Endothelial cell of umbilical vein (primary cell): ENCODE data around the gene SPACDR. TPM values are rescaled to one million over a fixed set of nuclear protein-coding genes. Genes with fewer than 3 reads are reported as not detected.

Experiments
- BruUV-seq: library from RNA; stranded (reverse); fragments of 400-500 nt; replicated peaks from 2 replicates; lab custom pipeline; 2021; lab: Mats Ljungman, UMichigan
- CTCF ChIA-PET: fragments of 300-600, 350-600 bp; sonication (Branson Sonifier 250); formaldehyde crosslinking; loops from one replicate; lab custom pipeline; 2021; ENCODE audit warnings: antibody characterized with exemption, inconsistent platforms; lab: Charles Lee
- POLR2A ChIA-PET: fragments of 300-600, 350-600 bp; sonication (Branson Sonifier 250); formaldehyde crosslinking; loops from one replicate; lab custom pipeline; 2021; ENCODE audit warnings: antibody characterized with exemption, inconsistent platforms; lab: Charles Lee
- DNase-seq: peaks from one replicate; pipeline ENCODE4 v3.0.0-alpha.2; 2011; ENCODE audit warnings: low read depth, low spot score
- FAIRE-seq: peaks from 2 replicates; lab custom pipeline; 2011; peaks lifted over from hg19 to GRCh38; lab: Jason Lieb, UNC
- H2AFZ ChIP-seq: 2 replicates; pipeline ENCODE4 v1.6.0; 2012; ENCODE audit warnings: low read depth, low read length, control low read depth, inconsistent platforms
- H3K27ac ChIP-seq: 2 replicates; pipeline ENCODE4 v1.5.1; 2011; ENCODE audit warnings: low read depth, mild to moderate bottlenecking, control low read depth, low read length, moderate library complexity; ENCODE audit not compliant: insufficient read depth
- H3K27me3 ChIP-seq, 2 experiments: 2 replicates each; pipeline versions ENCODE4 v1.6.0 to v1.6.1; 2011; ENCODE audit warnings: low read length in 2 of 2, mixed read lengths in 1 of 2; ENCODE audit not compliant: control insufficient read depth in 2 of 2, insufficient read depth in 2 of 2
- H3K36me3 ChIP-seq, 2 experiments: 2 replicates in 1 of 2; 3 replicates in 1 of 2; pipeline ENCODE4 v1.5.1; 2011; ENCODE audit warnings: low read length in 2 of 2, mild to moderate bottlenecking in 1 of 2, moderate library complexity in 1 of 2; ENCODE audit not compliant: control insufficient read depth in 2 of 2, insufficient read depth in 2 of 2; ENCODE audit errors: extremely low read depth in 1 of 2
- H3K4me1 ChIP-seq: 3 replicates; pipeline ENCODE4 v1.5.1; 2011; ENCODE audit warnings: mild to moderate bottlenecking, low read length; ENCODE audit not compliant: control insufficient read depth, insufficient read depth; ENCODE audit errors: extremely low read depth
- H3K4me2 ChIP-seq: 2 replicates; pipeline ENCODE4 v1.6.1; 2011; ENCODE audit warnings: low read length, control low read depth, mixed read lengths; ENCODE audit not compliant: insufficient read depth
- H3K4me3 ChIP-seq, 3 experiments: fragments of 200-600 bp in 1 of 3; sonication (generic), shearing (Covaris generic) in 1 of 3; replicated peaks in 1 of 3; 2 replicates each; pipeline ENCODE4 v1.5.1; 2011 to 2016; ENCODE audit warnings: control low read depth in 3 of 3, low read length in 3 of 3, mild to moderate bottlenecking in 2 of 3, inconsistent platforms in 1 of 3, low read depth in 1 of 3, moderate library complexity in 1 of 3; ENCODE audit not compliant: insufficient read depth in 1 of 3
- H3K79me2 ChIP-seq: 2 replicates; pipeline ENCODE4 v1.6.0; 2012; ENCODE audit warnings: low read length, inconsistent platforms; ENCODE audit not compliant: control insufficient read depth, insufficient read depth
- H3K9ac ChIP-seq: replicated peaks from 2 replicates; pipeline ENCODE3; 2011; ENCODE audit warnings: low read length, control low read depth; ENCODE audit not compliant: insufficient read depth; ENCODE audit errors: extremely low read depth
- H3K9me1 ChIP-seq: replicated peaks from 3 replicates; pipeline ENCODE4 v1.6.0; 2011; ENCODE audit warnings: mild to moderate bottlenecking, low read length; ENCODE audit not compliant: control insufficient read depth, insufficient read depth; ENCODE audit errors: extremely low read depth
- H3K9me3 ChIP-seq: replicated peaks from 2 replicates; pipeline ENCODE4 v1.5.1; 2012; ENCODE audit warnings: low read length, inconsistent platforms; ENCODE audit not compliant: control insufficient read depth, insufficient read depth
- H4K20me1 ChIP-seq: replicated peaks from 2 replicates; pipeline ENCODE3; 2011; ENCODE audit warnings: mild to moderate bottlenecking, low read length; ENCODE audit not compliant: control insufficient read depth, insufficient read depth; ENCODE audit errors: extremely low read depth
- FOS ChIP-seq: IDR thresholded peaks from 2 replicates; pipeline ENCODE4 v1.6.1; 2011; ENCODE audit warnings: mild to moderate bottlenecking, low read length, moderate library complexity, borderline replicate concordance; ENCODE audit not compliant: insufficient read depth
- GATA2 ChIP-seq: IDR thresholded peaks from 2 replicates; pipeline ENCODE4 v1.7.0; 2011; ENCODE audit warnings: low read depth, mild to moderate bottlenecking, moderate library complexity, mixed read lengths, low read length; ENCODE audit not compliant: insufficient read length, insufficient read depth
- JUN ChIP-seq: IDR thresholded peaks from 2 replicates; pipeline ENCODE4 v1.6.1; 2011; ENCODE audit warnings: borderline replicate concordance, low read depth; ENCODE audit not compliant: insufficient read length, insufficient read depth
- MYC ChIP-seq: IDR thresholded peaks from one replicate; pipeline ENCODE4 v1.6.1; 2011; ENCODE audit warnings: mild to moderate bottlenecking, low read depth, low read length
- POLR2A ChIP-seq: IDR thresholded peaks from 2 replicates; pipeline ENCODE4 v1.6.1; 2012; ENCODE audit warnings: low read depth, mild to moderate bottlenecking, control low read depth, low read length
- dilution Hi-C: fragments of 300-500 bp; cut with MboI; formaldehyde crosslinking; loops from one replicate; pipeline ENCODE4 v1.15.0; 2019; ENCODE audit warnings: low sequenced_read_pairs; ENCODE audit not compliant: extremely low pct_ligation_motif_present
- intact Hi-C: fragments of 100-400 bp; cut with micrococcal nuclease; formaldehyde crosslinking; loops from one replicate; pipeline ENCODE4 v1.10.0; 2022
- polyA plus RNA-seq, 4 experiments: library from polyadenylated mRNA; depleted of rRNA in 3 of 4; stranded (reverse) in 3 of 4; unstranded in 1 of 4; fragments of >200 nt; gene quantifications; 2 replicates each; pipeline versions ENCODE4 v1.2.1 to v1.2.3, GENCODE V29; 2011 to 2012; ENCODE audit warnings: missing spikeins in 1 of 4
- total RNA-seq: library from RNA; stranded (reverse); gene quantifications from 2 replicates; pipeline ENCODE4 v1.2.3, GENCODE V29; 2021
- TF ChIP-seq, protein P1 (sequence below): IDR thresholded peaks from 2 replicates; pipeline ENCODE4 v1.6.1; 2011; ENCODE audit not compliant: insufficient read depth, insufficient read length
- TF ChIP-seq, protein P2 (sequence below), 2 donors: IDR thresholded peaks; 1 replicate in 1 of 2; 2 replicates in 1 of 2; pipeline ENCODE4 v1.5.1; 2011; ENCODE audit warnings: low read length in 2 of 2, mild to moderate bottlenecking in 2 of 2, moderate library complexity in 2 of 2, control low read depth in 1 of 2, inconsistent platforms in 1 of 2, low read depth in 1 of 2; ENCODE audit not compliant: insufficient read depth in 1 of 2; ENCODE audit errors: extremely low read depth in 1 of 2

SPACDR gene
- total and polyA plus RNA-seq, 2 donors (not counting 3 experiments of a cell fraction or from before 2014, with no cell fraction given): 1.6 to 4.1 TPM

GRCh38 chr7:100452513-100452912, 11.5 kb downstream of the SPACDR start:
- Histone ChIP-seq H3K27me3 (no peaks in the 10 kb centered on the region), H4K20me1 (no peaks in the 10 kb centered on the region), H3K4me2 (no peak overlapping the region), H3K36me3 (peaks cover 0 to 4% of the 10 kb centered on the region in 2 experiments), H3K4me1 (peaks cover 14% of the 10 kb centered on the region), H3K79me2 (no peaks in the 10 kb centered on the region), H3K4me3 (no peak overlapping the region), H3K9me3 (no peaks in the 10 kb centered on the region), H2AFZ (no peak overlapping the region), H3K27ac (no peak overlapping the region), H3K9ac (no peak overlapping the region), H3K9me1 (no peaks in the 10 kb centered on the region)
- DNase-seq: no peak
- no TSS peak for BruUV-seq
- FAIRE-seq: no peak
- intact Hi-C loops: no loop called here
- ChIA-PET CTCF (interaction anchor here (3.7 kb wide), 1 partner anchor 12 kb away, joined by 38 read pairs; the partner anchor contains the start of gene SPACDR), POLR2A (interaction anchor here (0.6 kb wide), 1 partner anchor 14 kb away, joined by 7 read pairs; no protein-coding TSS in a partner anchor)
- dilution Hi-C loops: no loop called here
- TF ChIP-seq, protein P1, sequence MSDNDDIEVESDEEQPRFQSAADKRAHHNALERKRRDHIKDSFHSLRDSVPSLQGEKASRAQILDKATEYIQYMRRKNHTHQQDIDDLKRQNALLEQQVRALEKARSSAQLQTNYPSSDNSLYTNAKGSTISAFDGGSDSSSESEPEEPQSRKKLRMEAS: no peak
- TF ChIP-seq JUN (no peak), MYC (no peak), POLR2A (no peak), GATA2 (no peak), FOS (no peak)
- TF ChIP-seq, protein P2, sequence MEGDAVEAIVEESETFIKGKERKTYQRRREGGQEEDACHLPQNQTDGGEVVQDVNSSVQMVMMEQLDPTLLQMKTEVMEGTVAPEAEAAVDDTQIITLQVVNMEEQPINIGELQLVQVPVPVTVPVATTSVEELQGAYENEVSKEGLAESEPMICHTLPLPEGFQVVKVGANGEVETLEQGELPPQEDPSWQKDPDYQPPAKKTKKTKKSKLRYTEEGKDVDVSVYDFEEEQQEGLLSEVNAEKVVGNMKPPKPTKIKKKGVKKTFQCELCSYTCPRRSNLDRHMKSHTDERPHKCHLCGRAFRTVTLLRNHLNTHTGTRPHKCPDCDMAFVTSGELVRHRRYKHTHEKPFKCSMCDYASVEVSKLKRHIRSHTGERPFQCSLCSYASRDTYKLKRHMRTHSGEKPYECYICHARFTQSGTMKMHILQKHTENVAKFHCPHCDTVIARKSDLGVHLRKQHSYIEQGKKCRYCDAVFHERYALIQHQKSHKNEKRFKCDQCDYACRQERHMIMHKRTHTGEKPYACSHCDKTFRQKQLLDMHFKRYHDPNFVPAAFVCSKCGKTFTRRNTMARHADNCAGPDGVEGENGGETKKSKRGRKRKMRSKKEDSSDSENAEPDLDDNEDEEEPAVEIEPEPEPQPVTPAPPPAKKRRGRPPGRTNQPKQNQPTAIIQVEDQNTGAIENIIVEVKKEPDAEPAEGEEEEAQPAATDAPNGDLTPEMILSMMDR (IDR thresholded peaks at IDR 0.05; ENCODE audit: extremely low read depth in 1 of 2, insufficient read depth in 1 of 2, low read depth in 1 of 2, low read length in 2 of 2): no peak
